ENCODE results near the gene TAF15.

- TF ChIP-seq EZH2 (IDR thresholded peaks at IDR 0.05; ENCODE audit: insufficient read depth, poor library complexity, severe bottlenecking) (no peak), EZH2phosphoT487 (IDR thresholded peaks at IDR 0.05; ENCODE audit: insufficient read depth, low read depth) (no peak)
These were observed 11.4 kb upstream of the TAF15 start for GRCh38 chr17:35797918-35798317.
